GM18907 (cell line): ENCODE measurements around the gene NET1.
A peak's percentile ranks its signal among the peaks of the same experiment; 100 is the strongest.

Source experiments
- ATAC-seq: cut with Tn5 transposase; IDR thresholded peaks from one replicate; pipeline ENCODE4 v1.9.1; 2021; ENCODE audit warnings: mild to moderate bottlenecking, moderate library complexity; ENCODE audit not compliant: unreplicated experiment

NET1 gene

GRCh38 chr10:5442065-5442989 is 30.0 kb downstream of the NET1 start:
- no peak for ATAC-seq

GRCh38 chr10:5442990-5443370 is 30.6 kb downstream of the NET1 start:
- ATAC-seq, result peak; percentile 48

GRCh38 chr10:5443429-5443828 is 31.1 kb downstream of the NET1 start:
- ATAC-seq, result peak; percentile 74

DNA sequence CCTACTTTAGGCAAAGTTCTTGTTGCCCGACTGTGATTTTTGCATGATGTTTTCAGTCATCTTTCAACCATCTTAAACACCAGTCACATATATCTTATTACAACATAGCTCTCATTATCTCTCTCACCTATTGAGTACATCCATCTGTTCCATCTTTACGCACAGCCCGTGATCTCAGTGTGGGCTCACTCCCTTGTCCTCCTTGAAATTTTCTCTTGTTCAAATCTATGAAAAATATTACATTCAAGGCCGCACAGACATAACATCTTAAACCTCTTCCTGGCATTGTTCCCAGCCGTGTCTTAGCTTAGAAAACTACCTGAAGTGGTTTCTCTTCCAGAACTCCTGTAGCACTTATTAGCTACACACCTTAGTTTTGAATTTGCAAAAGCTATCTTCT is 32.6 kb downstream of the NET1 start:
- ATAC-seq, result no peak

DNA sequence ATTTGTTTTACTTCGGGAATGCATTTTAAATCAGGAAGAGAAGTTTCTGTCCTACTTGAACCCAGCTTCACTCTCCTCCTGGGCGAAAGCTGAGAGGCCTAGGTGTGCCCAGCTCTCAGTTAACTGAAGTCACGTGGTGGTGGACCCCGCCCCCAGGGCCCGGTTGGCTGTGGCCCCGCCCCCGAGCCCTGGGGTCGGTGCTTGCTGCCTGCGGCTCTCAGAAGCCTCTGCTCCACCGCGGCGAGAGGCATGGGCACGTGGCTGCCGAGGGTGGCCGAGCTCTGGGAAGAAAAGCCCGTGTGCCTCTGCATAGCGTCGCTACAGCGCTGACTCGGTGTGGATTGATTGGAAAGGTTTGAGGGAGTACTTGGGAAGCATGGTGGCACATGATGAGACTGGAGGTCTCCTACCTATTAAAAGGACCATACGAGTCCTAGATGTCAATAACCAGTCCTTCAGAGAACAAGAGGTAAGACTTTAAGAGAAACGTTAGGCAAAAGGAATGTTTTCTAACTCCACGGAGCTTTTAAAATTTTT is 34.1 kb downstream of the NET1 start:
- peak; percentile 50 for ATAC-seq

- ATAC-seq, result no peak
Measured at GRCh38 chr10:5447056-5447455, 34.7 kb downstream of the NET1 start.

GRCh38 chr10:5447611-5448071 is 35.3 kb downstream of the NET1 start:
- ATAC-seq, result peak; percentile 58

DNA sequence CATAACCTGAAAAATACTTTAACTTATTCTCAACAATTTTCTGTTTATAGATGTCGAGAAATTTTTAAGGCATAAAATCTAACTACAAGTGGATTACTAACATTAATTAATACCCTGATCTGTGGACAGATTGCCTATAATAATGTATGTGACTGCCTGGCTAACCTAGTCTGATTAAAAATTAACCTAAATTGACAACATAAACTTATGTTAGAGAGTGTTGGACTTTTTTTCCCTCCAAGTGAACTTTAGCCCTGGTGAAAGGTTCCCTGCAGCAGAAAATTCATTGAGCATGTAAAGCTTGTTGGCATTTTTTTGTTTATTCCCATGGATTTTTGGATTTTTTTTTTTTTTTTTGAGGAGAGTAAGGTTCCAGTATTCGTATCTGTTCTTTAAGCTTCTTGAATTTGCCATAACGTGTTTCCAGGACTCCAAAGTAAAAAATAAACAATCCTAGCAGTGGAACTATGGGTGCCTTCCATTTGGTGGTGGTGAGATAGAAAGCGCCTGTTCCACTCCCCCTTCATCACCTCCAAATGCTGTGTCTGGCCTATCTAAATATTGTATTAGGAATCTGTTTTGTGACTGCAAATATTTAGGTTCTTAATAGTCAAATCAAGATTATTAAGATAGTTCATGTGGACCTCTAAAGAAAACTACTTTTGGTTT is 36.1 kb downstream of the NET1 start:
- ATAC-seq, result no peak

GRCh38 chr10:5449227-5449626 is 36.9 kb downstream of the NET1 start:
- no peak for ATAC-seq

- no peak for ATAC-seq
Measured at GRCh38 chr10:5449823-5450222, 37.5 kb downstream of the NET1 start.

GRCh38 chr10:5450605-5451384 is 38.4 kb downstream of the NET1 start:
- no peak for ATAC-seq

DNA sequence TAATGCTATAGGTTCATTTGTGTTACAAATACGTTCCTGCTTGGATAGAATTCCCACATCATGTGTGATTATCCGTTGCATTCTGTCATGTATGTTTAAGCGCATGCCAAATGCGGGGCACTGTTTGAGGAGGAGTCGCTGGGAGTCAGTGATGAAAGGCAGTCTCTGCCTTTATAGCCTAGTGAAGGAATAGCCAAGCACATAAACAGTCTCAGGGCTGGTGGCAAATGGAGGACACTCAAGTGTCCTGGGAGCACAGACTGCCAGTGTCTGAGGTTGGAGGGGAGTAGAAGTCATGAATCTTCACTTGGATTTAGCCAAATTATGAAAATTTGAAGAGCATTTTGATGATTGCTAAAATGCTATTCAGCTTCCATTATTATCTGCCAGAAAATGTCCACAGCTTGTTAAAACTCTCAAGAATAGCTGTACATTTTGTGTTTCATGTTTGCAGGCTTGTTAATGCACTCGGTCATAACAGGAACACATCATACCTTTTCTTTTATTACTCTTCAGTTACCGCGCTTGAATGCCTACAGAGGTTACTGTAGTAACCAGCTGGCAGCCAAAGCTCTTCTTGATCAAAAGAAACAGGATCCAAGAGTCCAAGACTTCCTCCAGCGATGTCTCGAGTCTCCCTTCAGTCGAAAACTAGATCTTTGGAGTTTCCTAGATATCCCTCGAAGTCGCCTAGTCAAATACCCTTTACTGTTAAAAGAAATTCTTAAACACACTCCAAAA is 41.6 kb downstream of the NET1 start:
- ATAC-seq, result no peak

- ATAC-seq, result no peak
Measured at GRCh38 chr10:5456563-5456962, 44.2 kb downstream of the NET1 start.

- no peak for ATAC-seq
Measured at GRCh38 chr10:5457741-5458140, 45.4 kb downstream of the NET1 start.

GRCh38 chr10:5458425-5458824 is 46.1 kb downstream of the NET1 start:
- no peak for ATAC-seq

GRCh38 chr10:5458949-5459747 is 46.8 kb downstream of the NET1 start:
- ATAC-seq, result no peak

GRCh38 chr10:5460468-5461202 is 48.3 kb downstream of the NET1 start:
- ATAC-seq, result no peak

GRCh38 chr10:5461203-5461588 is 48.8 kb downstream of the NET1 start:
- ATAC-seq, result no peak
